ENCODE results near the gene ZNF600. TPM values are rescaled to one million over a fixed set of nuclear protein-coding genes. Genes with fewer than 3 reads are reported as not detected.
"Not testable (repeated sequence)": the region's sequence is repeated elsewhere in the genome, so short reads cannot be mapped to it uniquely, and the experiment has no call there.

Gene ZNF600
- total RNA-seq, 4 donors from 2014 or later, result 8.1 to 30.0 (median 10.9) TPM

GRCh38 chr19:52809801-52810200, 23.2 kb upstream of the ZNF600 start:
- Histone ChIP-seq H3K27me3 (no peaks in the 10 kb centered on the region), H3K4me1 (no peaks in the 10 kb centered on the region), H3K27ac (no peak overlapping the region), H3K4me3 (no peak overlapping the region), H3K36me3 (peaks cover 59% of the 10 kb centered on the region), H3K9me3 (no peaks in the 10 kb centered on the region)
- WGBS, result 97% methylated on average over 31 of the region's 32 CpGs
- no peak for DNase-seq (ENCODE audit: low spot score in 2 of 2)
- TF ChIP-seq POLR2A (IDR thresholded peaks at IDR 0.05), result no peak
- TF ChIP-seq POLR2AphosphoS5 (IDR thresholded peaks at IDR 0.05), result no peak
- TF ChIP-seq CTCF (IDR thresholded peaks at IDR 0.05), result no peak
- TF ChIP-seq EP300 (IDR thresholded peaks at IDR 0.05), result no peak

- not testable (repeated sequence) for H3K27me3 ChIP-seq
Measured at GRCh38 chr19:52799950-52800640, 13.5 kb upstream of the ZNF600 start.

GRCh38 chr19:52789440-52789839, 2.8 kb upstream of the ZNF600 start:
- H3K27ac ChIP-seq, result no peak overlapping the region
- H3K9me3 ChIP-seq, result peaks cover 6% of the 10 kb centered on the region
- 94% methylated on average over 6 of the region's 6 CpGs for WGBS
- no peaks in the 10 kb centered on the region for H3K27me3 ChIP-seq
- H3K36me3 ChIP-seq, result no peaks in the 10 kb centered on the region
- TF ChIP-seq CTCF (IDR thresholded peaks at IDR 0.05) (no peak), EP300 (IDR thresholded peaks at IDR 0.05) (no peak), POLR2A (IDR thresholded peaks at IDR 0.05) (no peak), POLR2AphosphoS5 (IDR thresholded peaks at IDR 0.05) (no peak)
- H3K4me3 ChIP-seq, result no peak overlapping the region
- H3K4me1 ChIP-seq, result peaks cover 16% of the 10 kb centered on the region
- no peak for DNase-seq (ENCODE audit: low spot score in 2 of 2)

More at GRCh38 chr19:52799950-52800640, 13.5 kb upstream of the ZNF600 start:
- H3K4me3 ChIP-seq; H3K4me1 ChIP-seq; DNase-seq (ENCODE audit: low spot score in 2 of 2); H3K27ac ChIP-seq: not testable (repeated sequence)
- WGBS, result 93% methylated on average over 9 of the region's 9 CpGs
- Histone ChIP-seq H3K36me3 (peaks cover 54% of the 10 kb centered on the region), H3K9me3 (peaks cover 42% of the 10 kb centered on the region)

GRCh38 chr19:52786078-52786463, 520 bp downstream of the ZNF600 start:
- 3% methylated on average over 23 of the region's 23 CpGs for WGBS
- H3K36me3 ChIP-seq, result peaks cover 15% of the 10 kb centered on the region
- peaks cover 16% of the 10 kb centered on the region for H3K4me1 ChIP-seq
- TF ChIP-seq POLR2A (IDR thresholded peaks at IDR 0.05) (no peak), POLR2AphosphoS5 (IDR thresholded peaks at IDR 0.05) (no peak), CTCF (IDR thresholded peaks at IDR 0.05) (no peak), EP300 (IDR thresholded peaks at IDR 0.05) (no peak)
- peak in 1 of 2 donors; percentile 66 for DNase-seq (ENCODE audit: low spot score in 2 of 2)
- peak overlapping the region; percentile 75 for H3K4me3 ChIP-seq
- no peaks in the 10 kb centered on the region for H3K27me3 ChIP-seq
- H3K27ac ChIP-seq, result peak overlapping the region; percentile 73
- H3K9me3 ChIP-seq, result no peaks in the 10 kb centered on the region

- TF ChIP-seq CTCF (IDR thresholded peaks at IDR 0.05) (no peak), POLR2AphosphoS5 (IDR thresholded peaks at IDR 0.05) (no peak), EP300 (IDR thresholded peaks at IDR 0.05) (no peak), POLR2A (IDR thresholded peaks at IDR 0.05) (no peak)
- Histone ChIP-seq H3K27ac (no peak overlapping the region), H3K36me3 (peaks cover 20% of the 10 kb centered on the region), H3K4me1 (peaks cover 16% of the 10 kb centered on the region), H3K4me3 (peak overlapping the region; percentile 75), H3K27me3 (no peaks in the 10 kb centered on the region), H3K9me3 (no peaks in the 10 kb centered on the region)
- no peak for DNase-seq (ENCODE audit: low spot score in 2 of 2)
- WGBS, result 84% methylated on average over 3 of the region's 3 CpGs
Measured at GRCh38 chr19:52785506-52785905, 1.1 kb downstream of the ZNF600 start.

GRCh38 chr19:52782864-52783263, 3.7 kb downstream of the ZNF600 start:
- not testable (repeated sequence) for H3K27me3 ChIP-seq; H3K4me3 ChIP-seq; H3K9me3 ChIP-seq; H3K27ac ChIP-seq; DNase-seq (ENCODE audit: low spot score in 2 of 2)
- Histone ChIP-seq H3K36me3 (peaks cover 41% of the 10 kb centered on the region), H3K4me1 (peaks cover 16% of the 10 kb centered on the region)
- WGBS, result 83% methylated on average over 2 of the region's 2 CpGs

Data from suprapubic skin (tissue), 4 donors.